HUES6 (cell line): Measurements from ENCODE around the gene DUSP2.
"Not testable (repeated sequence)": the region's sequence is repeated elsewhere in the genome, so short reads cannot be mapped to it uniquely, and the experiment has no call there.

Source experiments
- H3K27ac ChIP-seq: 2 replicates; pipeline ENCODE4 v1.7.0; 2013; ENCODE audit warnings: low read depth, mild to moderate bottlenecking, low read length, inconsistent platforms
- H3K27me3 ChIP-seq: 2 replicates; pipeline ENCODE4 v1.6.1; 2013; ENCODE audit warnings: low read length; ENCODE audit not compliant: control insufficient read depth, insufficient read depth
- H3K36me3 ChIP-seq: 2 replicates; pipeline ENCODE4 v1.6.1; 2013; ENCODE audit warnings: low read length; ENCODE audit not compliant: control insufficient read depth, insufficient read depth
- H3K4me1 ChIP-seq: 2 replicates; pipeline ENCODE4 v1.6.1; 2013; ENCODE audit warnings: low read length; ENCODE audit not compliant: control insufficient read depth, insufficient read depth
- H3K4me3 ChIP-seq: 2 replicates; pipeline ENCODE4 v1.5.1; 2013; ENCODE audit warnings: low read depth, low read length
- H3K9ac ChIP-seq: one replicate; pipeline ENCODE4 v1.6.1; 2013; ENCODE audit warnings: mild to moderate bottlenecking, low read length
- H3K9me3 ChIP-seq: 2 replicates; pipeline ENCODE4 v1.6.1; 2013; ENCODE audit warnings: low read depth, low read length; ENCODE audit not compliant: control insufficient read depth, insufficient read depth

DUSP2 gene

DNA sequence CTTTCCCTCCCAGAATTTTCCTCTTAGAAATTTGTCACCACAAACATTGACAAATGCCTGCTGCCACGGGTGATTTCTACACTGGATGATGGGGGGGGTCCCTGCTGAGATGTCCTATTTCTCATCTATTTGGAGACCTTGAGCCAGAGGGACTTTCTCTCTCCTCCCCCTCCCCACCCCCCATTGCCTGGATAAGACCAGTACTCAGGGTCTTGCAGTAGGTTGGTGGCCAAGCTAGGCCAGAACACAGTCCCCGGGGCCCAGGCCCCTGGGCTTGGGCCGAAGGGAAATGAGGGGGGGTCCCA, 560 bp upstream of the DUSP2 start:
- peaks cover 39% of the 10 kb centered on the region for H3K4me1 ChIP-seq
- H3K27ac ChIP-seq, result no peak overlapping the region
- H3K9ac ChIP-seq, result no peak overlapping the region
- H3K27me3 ChIP-seq, result peaks cover 39% of the 10 kb centered on the region
- H3K36me3 ChIP-seq, result no peaks in the 10 kb centered on the region
- H3K4me3 ChIP-seq, result peak overlapping the region; percentile 52; the same call in 1 of the 2 replicates
- no peaks in the 10 kb centered on the region for H3K9me3 ChIP-seq

DNA sequence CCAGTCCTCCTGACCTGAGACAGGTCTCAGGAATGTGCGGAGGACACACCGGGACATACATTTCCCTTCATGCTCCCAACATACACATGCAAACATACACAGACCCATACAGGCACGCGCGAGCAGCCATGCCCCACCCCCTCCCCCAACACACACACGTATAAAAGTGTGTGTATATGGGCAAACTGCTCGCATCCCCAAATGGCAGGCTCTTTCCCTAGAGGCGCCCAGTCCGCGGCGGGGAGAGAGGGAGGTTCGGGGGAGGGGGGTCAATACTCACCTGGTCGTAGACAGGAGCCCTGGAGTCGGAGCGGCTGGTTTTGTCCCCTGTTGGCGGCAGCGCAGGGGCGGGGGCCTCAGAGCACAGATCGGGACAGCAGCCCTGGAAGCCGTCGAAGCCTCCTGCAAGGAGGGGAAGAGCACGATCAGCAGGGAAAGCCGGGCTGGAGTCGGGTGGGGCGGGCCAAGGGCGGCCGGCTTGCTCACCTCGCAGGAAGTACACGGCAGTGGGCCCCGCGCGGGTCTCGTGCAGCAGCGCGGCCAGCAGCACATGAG, 682 bp downstream of the DUSP2 start:
- Histone ChIP-seq H3K27ac (no peak overlapping the region), H3K27me3 (peaks cover 39% of the 10 kb centered on the region), H3K4me1 (peaks cover 39% of the 10 kb centered on the region), H3K9me3 (no peaks in the 10 kb centered on the region), H3K4me3 (peak overlapping the region; percentile 52), H3K9ac (peak overlapping the region; percentile 57), H3K36me3 (no peaks in the 10 kb centered on the region)

DNA sequence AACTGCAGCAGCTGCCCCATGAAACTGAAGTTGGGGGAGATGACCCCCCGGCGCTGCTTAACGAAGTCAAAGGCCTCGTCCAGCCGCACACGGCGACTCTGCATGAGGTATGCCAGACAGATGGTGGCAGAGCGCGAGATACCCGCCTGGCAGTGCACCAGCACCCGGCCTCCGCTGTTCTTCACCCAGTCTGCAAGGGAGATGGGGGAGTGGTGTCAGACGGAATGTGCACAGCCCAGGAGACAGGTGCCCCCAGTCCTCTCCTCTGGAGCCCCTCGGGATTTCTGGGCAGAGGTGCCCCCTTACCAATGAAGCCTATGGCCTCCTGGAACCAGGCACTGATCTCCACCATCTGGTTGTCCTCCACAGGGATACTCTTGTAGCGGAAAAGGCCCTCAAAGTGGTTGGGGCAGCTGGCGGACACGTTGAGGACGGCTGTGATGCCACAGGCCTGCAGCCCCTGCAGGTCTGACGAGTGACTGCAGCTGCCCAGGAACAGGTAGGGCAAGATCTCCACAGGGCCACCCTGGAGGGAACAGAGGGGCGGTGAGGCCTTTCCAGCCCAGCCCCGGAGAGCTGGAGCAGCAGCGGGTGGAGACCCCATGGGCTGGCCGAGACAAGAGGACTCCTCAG, 1.3 kb downstream of the DUSP2 start:
- Histone ChIP-seq H3K36me3 (no peaks in the 10 kb centered on the region), H3K27ac (no peak overlapping the region), H3K4me1 (peaks cover 38% of the 10 kb centered on the region), H3K27me3 (peaks cover 39% of the 10 kb centered on the region), H3K9ac (no peak overlapping the region), H3K4me3 (peak overlapping the region; percentile 52), H3K9me3 (no peaks in the 10 kb centered on the region)

DNA sequence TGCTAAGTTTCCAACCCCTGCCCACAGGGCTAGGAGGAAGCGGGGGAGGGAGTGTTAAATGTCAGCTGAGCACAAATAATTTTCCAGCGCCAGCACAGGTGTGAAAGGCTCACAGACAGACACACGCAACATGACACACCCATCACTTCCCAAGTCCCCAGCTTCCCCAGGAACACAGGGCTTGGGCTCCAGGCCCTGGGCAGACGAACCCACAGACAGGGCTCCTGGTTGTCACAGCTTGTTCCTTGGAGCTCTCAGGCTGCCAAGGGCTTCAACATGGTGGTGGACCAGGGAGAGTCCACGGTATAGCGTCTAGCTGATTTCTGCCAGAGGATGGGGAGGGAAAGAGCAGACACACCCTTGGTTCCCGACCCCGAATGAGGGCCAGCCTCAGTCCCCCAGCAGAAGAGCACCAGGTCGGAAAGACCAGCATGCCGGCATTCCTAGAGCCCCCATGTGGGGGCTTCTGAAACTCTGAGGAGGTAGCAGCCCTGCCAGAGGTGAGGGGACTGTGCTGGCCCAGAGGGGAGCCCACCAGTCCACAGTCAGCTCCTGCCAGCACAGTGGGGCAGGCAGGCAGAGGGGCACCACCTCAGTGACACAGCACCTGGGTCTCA, 1.9 kb downstream of the DUSP2 start:
- no peak overlapping the region for H3K27ac ChIP-seq
- no peak overlapping the region for H3K4me3 ChIP-seq
- no peaks in the 10 kb centered on the region for H3K36me3 ChIP-seq
- H3K4me1 ChIP-seq, result peaks cover 32% of the 10 kb centered on the region
- no peak overlapping the region for H3K9ac ChIP-seq
- H3K27me3 ChIP-seq, result peaks cover 39% of the 10 kb centered on the region
- H3K9me3 ChIP-seq, result no peaks in the 10 kb centered on the region

DNA sequence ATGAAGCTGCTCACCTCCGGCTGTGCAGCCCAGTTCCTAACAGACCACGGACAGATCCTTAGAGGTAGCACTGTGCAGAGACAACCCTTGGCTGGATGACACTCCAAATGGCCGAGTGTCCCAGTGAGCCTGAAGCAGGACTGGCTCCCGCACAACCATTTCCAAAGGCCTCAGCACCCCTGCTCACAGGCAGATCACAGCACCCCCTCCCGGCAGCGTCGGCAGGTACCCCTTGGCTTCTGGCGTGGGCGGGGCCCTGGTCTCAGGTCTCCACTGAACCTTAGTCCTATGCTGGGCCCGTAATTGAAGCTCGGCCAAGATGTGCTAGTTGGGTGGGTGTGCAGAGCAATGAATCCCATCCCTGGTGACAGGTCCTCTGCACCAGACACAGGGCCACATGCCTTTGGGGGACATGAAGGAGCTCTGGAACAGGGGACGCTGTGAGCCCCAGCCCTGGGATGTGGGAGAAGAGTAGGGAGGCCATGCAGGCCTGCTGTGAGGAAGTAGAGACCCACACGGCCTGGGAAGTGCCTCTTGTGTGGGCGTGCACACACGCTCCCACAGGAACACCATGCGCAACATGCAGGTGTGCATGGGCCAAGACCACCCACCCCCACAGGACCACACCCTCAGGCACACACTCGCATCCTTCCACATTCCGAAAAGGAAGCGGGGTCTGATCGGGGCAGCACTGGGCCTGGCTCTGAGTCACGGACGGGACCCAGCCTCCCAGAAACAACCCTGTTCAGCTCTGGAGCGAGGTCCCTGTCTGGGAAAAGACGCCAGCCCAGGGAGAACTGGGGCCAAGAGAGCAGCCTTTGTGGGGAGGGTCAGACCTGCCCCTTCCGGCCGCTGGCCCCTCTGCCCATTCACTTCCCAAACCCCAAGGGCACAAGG, 2.8 kb downstream of the DUSP2 start:
- Histone ChIP-seq H3K27ac (no peak overlapping the region), H3K4me1 (peaks cover 28% of the 10 kb centered on the region), H3K4me3 (no peak overlapping the region)

DNA sequence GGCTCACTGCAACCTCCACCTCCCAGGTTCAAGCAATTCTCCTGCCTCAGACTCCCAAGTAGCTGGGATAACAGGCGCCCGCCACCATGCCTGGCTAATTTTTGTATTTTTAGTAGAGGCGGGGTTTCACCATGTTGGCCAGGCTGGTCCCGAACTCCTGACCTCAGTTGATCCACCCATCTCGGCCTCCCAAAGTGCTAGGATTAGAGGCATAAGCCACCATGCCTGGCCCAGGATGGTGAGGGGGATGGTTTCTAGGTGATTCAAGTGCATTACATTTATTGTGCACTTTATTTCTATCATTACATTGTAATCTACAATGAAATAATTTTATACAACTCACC, 3.6 kb downstream of the DUSP2 start:
- H3K9me3 ChIP-seq, H3K27ac ChIP-seq: not testable (repeated sequence)

More for the DNA sequence above, 2.8 kb downstream of the DUSP2 start:
- Histone ChIP-seq H3K36me3 (no peaks in the 10 kb centered on the region), H3K9me3 (no peaks in the 10 kb centered on the region), H3K27me3 (peaks cover 43% of the 10 kb centered on the region), H3K9ac (no peak overlapping the region)

DNA sequence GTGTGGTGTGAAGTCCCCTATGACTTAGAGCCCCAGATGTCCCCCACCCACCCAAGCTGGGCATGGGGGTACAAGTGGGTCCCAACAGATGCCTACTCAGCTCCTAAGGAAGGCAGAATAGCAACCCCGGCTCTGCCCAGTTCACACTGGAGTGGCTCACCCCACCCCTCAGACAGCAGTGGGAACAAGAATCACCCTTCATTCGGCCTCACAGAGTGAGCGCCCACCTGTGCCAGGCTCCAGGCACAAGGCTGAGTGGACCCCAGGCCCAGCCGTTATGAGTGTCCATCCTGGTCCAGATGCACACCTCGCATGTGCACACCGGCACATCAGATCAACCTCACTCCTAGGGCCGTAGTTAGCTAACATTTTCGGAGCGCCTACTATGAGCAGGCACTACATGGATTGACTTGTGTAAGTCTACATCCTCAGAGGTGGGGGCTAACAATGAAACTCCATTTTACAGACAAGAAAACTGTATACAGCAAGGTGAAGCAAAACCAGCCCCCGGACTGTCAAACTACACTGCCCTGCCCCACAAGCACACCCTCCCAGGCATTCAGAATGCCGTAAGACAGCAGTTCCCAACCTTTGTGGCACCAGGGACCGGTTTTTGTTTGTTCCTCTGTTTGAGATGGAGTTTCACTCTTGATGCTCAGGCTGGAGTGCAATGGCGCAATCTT, 4.2 kb downstream of the DUSP2 start:
- peaks cover 36% of the 10 kb centered on the region for H3K27me3 ChIP-seq
- no peaks in the 10 kb centered on the region for H3K36me3 ChIP-seq
- no peak overlapping the region for H3K4me3 ChIP-seq
- H3K27ac ChIP-seq, result no peak overlapping the region
- no peak overlapping the region for H3K9ac ChIP-seq
- H3K4me1 ChIP-seq, result peaks cover 15% of the 10 kb centered on the region
- no peaks in the 10 kb centered on the region for H3K9me3 ChIP-seq

More for the DNA sequence above, 3.6 kb downstream of the DUSP2 start:
- H3K4me3 ChIP-seq, H3K36me3 ChIP-seq, H3K9ac ChIP-seq: not testable (repeated sequence)
- Histone ChIP-seq H3K4me1 (peaks cover 20% of the 10 kb centered on the region), H3K27me3 (peaks cover 38% of the 10 kb centered on the region)

DNA sequence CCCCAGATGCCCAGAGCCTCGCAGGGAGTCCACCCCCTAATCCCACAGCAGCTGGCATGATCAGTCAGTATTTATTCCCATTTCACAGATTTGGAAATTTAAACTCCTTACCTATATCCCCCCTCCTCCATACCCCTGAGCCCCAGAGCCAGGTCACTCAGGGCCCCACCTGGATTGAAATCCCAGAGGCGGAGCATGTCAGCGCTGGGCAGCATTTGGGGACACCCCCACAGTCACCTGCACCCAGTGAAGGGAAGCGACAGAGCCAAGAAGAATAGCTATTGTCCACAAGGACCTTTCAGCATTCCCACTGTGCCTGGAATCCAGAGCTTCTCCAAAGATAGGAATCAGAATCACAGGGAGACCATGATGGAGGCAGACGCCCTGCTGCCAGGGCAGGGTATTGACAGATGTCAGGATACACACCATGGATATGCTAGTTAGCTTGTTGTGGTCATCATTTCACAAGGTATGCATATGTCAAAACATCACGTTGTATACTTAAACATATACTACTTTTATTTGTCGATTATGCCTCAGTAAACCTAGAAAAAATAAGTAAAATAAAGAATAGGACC, 6.0 kb downstream of the DUSP2 start:
- no peak overlapping the region for H3K4me3 ChIP-seq
- H3K4me1 ChIP-seq, result peaks cover 5% of the 10 kb centered on the region
- H3K36me3 ChIP-seq, result no peaks in the 10 kb centered on the region
- peaks cover 23% of the 10 kb centered on the region for H3K27me3 ChIP-seq
- H3K27ac ChIP-seq, result no peak overlapping the region
- no peak overlapping the region for H3K9ac ChIP-seq
- H3K9me3 ChIP-seq, result no peaks in the 10 kb centered on the region

DNA sequence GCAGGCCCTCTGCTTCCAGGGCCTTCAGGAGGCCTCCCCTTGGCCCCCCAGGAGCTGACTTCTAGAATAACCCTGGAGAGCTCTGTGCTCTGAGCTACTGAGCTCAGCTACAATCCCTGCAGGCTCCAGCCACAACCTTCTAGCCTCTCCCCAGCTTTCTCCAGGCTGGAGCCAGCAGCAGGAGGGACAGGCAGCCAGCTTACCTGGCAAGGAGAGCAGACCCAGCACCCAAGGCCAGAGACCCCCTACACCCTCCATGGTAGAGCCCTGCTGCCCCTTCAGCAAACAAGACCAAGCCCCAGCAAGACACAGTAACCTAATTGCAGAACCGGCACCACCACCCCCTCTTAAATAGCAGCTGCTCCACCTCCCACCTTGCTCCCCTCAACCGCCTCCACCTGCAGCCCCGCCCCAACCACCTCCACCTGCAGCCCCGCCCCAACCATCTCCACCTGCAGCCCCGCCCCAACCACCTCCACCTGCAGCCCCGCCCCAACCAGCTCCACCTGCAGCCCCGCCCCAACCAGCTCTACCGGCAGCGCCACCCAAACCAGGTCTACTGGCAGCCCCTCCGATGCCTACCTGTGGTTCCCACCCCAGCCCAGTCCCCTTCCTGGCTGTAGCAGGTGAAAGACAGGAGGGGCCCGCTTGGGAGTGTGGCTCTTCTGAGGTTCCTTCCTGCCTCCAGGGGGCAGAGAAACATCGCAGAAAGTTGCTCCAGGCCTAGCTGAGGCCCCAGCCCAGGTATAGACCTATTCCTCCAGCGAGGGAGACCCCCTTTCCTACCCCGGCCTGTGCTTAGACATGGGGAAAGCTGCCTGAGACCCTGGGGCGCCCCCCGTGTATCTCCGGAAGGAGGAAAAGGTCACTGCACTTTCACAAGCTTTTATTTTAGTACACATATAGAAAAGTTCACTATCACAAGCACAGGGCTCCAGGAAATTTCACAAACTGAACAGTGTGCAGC, 6.8 kb downstream of the DUSP2 start, which contains the start of gene ASTL:
TSS of gene ASTL (minus strand) at position 324 of the 967 bp plus-strand sequence. CDS start at position 258, 66 bp downstream.
- Histone ChIP-seq H3K4me3 (peak within 1 kb of the TSS; percentile 29; the same call in 1 of the 2 replicates), H3K36me3 (no peaks in the 10 kb centered on the region), H3K4me1 (peaks cover 4% of the 10 kb centered on the region), H3K27me3 (peaks cover 16% of the 10 kb centered on the region; the same call in 1 of the 2 replicates), H3K9ac (no peak within 1 kb of the TSS), H3K27ac (no peak within 1 kb of the TSS), H3K9me3 (no peaks in the 10 kb centered on the region)
